ENCODE data around the gene PDE6B. TPM values are rescaled to one million over a fixed set of nuclear protein-coding genes. Genes with fewer than 3 reads are reported as not detected.

Gene PDE6B
- total RNA-seq, 1 experiment from 2014 or later: 10.8 TPM

- H3K4ac ChIP-seq (ENCODE audit: low read depth, low read length): no peak overlapping the region
- H3K9me3 ChIP-seq (ENCODE audit: control insufficient read depth, low read depth, low read length): no peaks in the 10 kb centered on the region
- peaks cover 0 to 3% (median 0%) of the 10 kb centered on the region in 3 experiments; a peak in 2 of 7 replicates for H3K36me3 Mint-ChIP-seq (ENCODE audit: insufficient read depth in 1 of 3, low read depth in 3 of 3)
- TF ChIP-seq CTCF (conservative IDR thresholded peaks at IDR 0.05): no peak
- H2AK5ac ChIP-seq (ENCODE audit: insufficient read length, low read length): no peak overlapping the region
- no peak for DNase-seq
- H2BK120ac ChIP-seq (ENCODE audit: low read depth, low read length, poor library complexity, severe bottlenecking): no peak overlapping the region
- H2AFZ ChIP-seq (ENCODE audit: low read length): no peak overlapping the region
- no peaks in the 10 kb centered on the region for H3K23me2 ChIP-seq (ENCODE audit: insufficient read length, low read depth, low read length, poor library complexity, severe bottlenecking)
- peaks cover 56% of the 10 kb centered on the region for H3K27me3 Mint-ChIP-seq (ENCODE audit: low read depth)
- H3K4me3 Mint-ChIP-seq: no peak overlapping the region
- H3K79me2 ChIP-seq (ENCODE audit: insufficient read depth, low read length): no peaks in the 10 kb centered on the region
- no peak overlapping the region for H4K8ac ChIP-seq (replicated peaks; ENCODE audit: insufficient read length, low read depth, low read length)
- no peak overlapping the region for H3K27ac Mint-ChIP-seq
- no CpG with 5 or more reads among the region's 36 CpGs for WGBS (ENCODE audit: extremely low coverage, insufficient read length, low lambda C conversion rate)
- no peak overlapping the region for H3K4me2 ChIP-seq (ENCODE audit: insufficient read depth, insufficient read length, low read length)
- H3K79me1 ChIP-seq (ENCODE audit: insufficient read depth, low read depth, low read length, poor library complexity, severe bottlenecking): no peaks in the 10 kb centered on the region
- no peak overlapping the region for H2BK15ac ChIP-seq (ENCODE audit: low read depth, low read length)
- no peak overlapping the region for H3K14ac ChIP-seq (ENCODE audit: insufficient read depth, low read length)
- H3T11ph ChIP-seq (ENCODE audit: low read length): no peak overlapping the region
- H2BK12ac ChIP-seq (ENCODE audit: insufficient read length, low read depth, low read length): no peak overlapping the region
- H3K9ac ChIP-seq (ENCODE audit: extremely low read depth, insufficient read length, low read length): no peak overlapping the region
- no peak overlapping the region for H3K56ac ChIP-seq (ENCODE audit: insufficient read length, low read depth, low read length)
- H3K9me3 Mint-ChIP-seq: peaks cover 13% of the 10 kb centered on the region in 2 experiments
- H2BK20ac ChIP-seq (ENCODE audit: low read depth, low read length, poor library complexity, severe bottlenecking): no peak overlapping the region
- H3K27me3 ChIP-seq (ENCODE audit: insufficient read depth, low read length): no peaks in the 10 kb centered on the region
- no peak overlapping the region for H4K5ac ChIP-seq (ENCODE audit: insufficient read length, low read depth, low read length)
- no peaks in the 10 kb centered on the region for H4K20me1 ChIP-seq (ENCODE audit: control insufficient read depth, insufficient read depth, insufficient read length)
- no peak overlapping the region for H3K23ac ChIP-seq (ENCODE audit: insufficient read length, low read depth, low read length)
- H3K4me1 Mint-ChIP-seq: peaks cover 0 to 5% of the 10 kb centered on the region in 2 experiments; a peak in 2 of 4 replicates
- H4K91ac ChIP-seq (ENCODE audit: insufficient read length, low read depth, low read length): no peak overlapping the region
- H3K27ac ChIP-seq (ENCODE audit: insufficient read length, low read depth, low read length): no peak overlapping the region
- H2BK5ac ChIP-seq (ENCODE audit: insufficient read length, low read length): no peak overlapping the region
- H3K4me1 ChIP-seq (ENCODE audit: insufficient read depth, low read length): no peaks in the 10 kb centered on the region
- H3K18ac ChIP-seq (ENCODE audit: insufficient read length, low read depth, low read length): no peak overlapping the region
Measured at GRCh38 chr4:588351-588849, 37.0 kb upstream of the PDE6B start.

Measured in H9 (cell line).